ENCODE results near the gene SNRNP48. TPM values are rescaled to one million over a fixed set of nuclear protein-coding genes. Genes with fewer than 3 reads are reported as not detected.

SNRNP48 gene
- total RNA-seq, 4 donors from 2014 or later = 8.8 to 15.3 (median 10.7) TPM

DNA sequence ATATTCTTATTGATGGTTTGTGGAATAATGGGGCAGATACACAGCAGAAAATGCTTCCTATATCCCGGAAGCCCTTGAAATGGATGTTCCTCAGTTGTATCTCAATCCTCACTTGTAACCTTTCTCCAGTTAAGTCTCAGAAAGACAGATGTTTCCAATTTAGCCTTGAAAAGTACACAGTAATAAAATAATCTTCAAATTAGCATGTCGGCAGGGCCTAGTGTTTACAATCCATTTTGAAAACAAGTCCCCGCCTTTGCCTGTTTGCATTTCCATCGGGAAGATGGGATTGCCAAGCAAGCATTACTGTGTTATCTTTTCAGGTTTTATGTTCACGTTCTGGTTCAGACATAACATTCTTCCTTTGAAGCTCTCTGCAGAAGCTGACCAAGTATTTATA lies 41.5 kb downstream of the SNRNP48 start:
- no peak for TF ChIP-seq CTCF (IDR thresholded peaks at IDR 0.05)
- TF ChIP-seq POLR2A (IDR thresholded peaks at IDR 0.05) = no peak
- DNase-seq (ENCODE audit: low spot score in 2 of 2) = no peak
- intact Hi-C loops (cut with DNase I; ENCODE audit: low total_unique reads) = no loop called here
- WGBS, 2 donors = 56 to 63% methylated on average over 5 of the region's 5 CpGs
- no peak overlapping the region for H3K4me3 ChIP-seq (ENCODE audit: low read depth, poor library complexity, severe bottlenecking)

DNA sequence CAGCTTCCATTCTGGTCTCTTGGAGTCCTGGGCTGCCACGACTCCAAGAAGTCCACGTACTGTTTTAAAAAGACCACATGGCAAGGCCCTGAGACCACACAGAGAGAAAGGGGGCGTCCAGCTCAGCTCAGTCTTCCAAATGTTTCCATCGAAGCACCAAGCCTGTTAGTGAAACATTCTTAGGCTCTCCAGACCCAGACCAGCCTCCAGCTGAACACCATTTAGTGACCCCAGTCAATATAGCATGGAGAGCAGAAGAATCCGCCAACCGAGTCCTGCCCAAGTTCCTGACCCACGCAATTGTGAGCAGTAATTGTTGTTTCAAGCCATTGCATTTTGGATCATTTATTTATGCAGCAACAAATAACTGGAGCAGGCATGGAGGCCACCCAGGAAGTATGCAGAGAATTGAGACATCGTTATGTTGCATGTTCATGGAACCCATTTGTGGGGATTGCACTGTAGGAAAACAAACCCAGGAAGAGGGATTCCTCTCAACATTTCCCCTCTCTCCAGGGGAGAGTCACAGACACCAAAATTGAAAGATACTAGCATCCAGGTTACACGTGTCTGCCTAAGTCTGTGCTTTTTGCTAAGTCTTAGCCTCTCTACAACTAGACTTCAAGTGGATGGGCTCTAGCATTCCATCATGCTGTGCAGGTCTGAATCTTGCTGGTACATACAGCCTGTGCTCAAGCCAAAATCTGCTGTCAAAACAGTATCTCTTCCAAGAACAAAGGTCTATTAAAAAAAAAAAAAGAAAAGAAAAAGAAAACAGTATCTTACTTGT lies 42.7 kb downstream of the SNRNP48 start:
- H3K4me3 ChIP-seq (ENCODE audit: low read depth, poor library complexity, severe bottlenecking) = no peak overlapping the region
- DNase-seq (ENCODE audit: low spot score in 2 of 2) = no peak
- WGBS, 2 donors = 84 to 92% methylated on average over 9 of the region's 9 CpGs
- TF ChIP-seq POLR2A (IDR thresholded peaks at IDR 0.05) (no peak), CTCF (IDR thresholded peaks at IDR 0.05) (no peak)
- intact Hi-C loops (cut with DNase I; ENCODE audit: low total_unique reads) = no loop called here

DNA sequence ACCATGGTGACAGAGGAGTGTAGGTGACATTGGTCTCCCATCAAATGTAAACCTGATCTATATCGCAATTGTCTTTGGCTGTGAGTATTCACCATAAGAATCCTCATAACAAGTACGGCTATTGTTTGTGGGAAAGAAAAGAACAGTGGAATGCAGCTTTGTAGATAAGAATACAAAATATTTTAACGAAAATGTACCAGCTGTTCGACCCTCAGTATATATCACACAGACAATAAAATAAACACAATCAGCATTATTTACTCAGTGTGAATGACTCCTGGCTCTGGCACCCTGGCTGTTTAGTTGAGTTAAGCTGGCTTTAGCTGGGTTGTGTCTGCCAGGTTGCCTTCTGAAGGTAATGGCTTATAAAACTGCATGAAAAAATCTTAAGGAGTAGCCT lies 43.4 kb downstream of the SNRNP48 start:
- TF ChIP-seq POLR2A (IDR thresholded peaks at IDR 0.05) (no peak), CTCF (IDR thresholded peaks at IDR 0.05) (no peak)
- no peak overlapping the region for H3K4me3 ChIP-seq (ENCODE audit: low read depth, poor library complexity, severe bottlenecking)
- DNase-seq (ENCODE audit: low spot score in 2 of 2) = no peak
- WGBS, 2 donors = 62 to 82% methylated on average over 4 of the region's 4 CpGs
- intact Hi-C loops (cut with DNase I; ENCODE audit: low total_unique reads) = no loop called here

DNA sequence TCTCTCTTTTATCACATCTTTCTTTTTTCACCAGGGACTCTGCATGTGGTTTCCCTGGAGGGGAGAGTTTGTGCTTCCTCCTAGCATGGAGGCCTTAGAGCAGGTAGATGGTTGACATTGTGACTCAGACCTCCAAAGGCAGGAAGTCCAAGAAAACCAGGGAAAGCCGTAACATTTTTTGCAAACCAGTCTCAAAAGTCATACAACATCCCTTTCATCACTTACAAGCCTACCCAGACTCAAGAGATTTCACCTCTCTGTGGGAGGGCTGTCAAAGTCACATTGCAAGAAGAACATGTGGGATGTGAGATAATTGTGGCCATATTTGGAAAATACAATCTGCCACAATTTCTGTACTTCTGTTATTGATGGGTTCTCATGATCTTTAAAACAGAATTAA lies 46.2 kb downstream of the SNRNP48 start:
- 80 to 90% methylated on average over 1 of the region's 1 CpG for WGBS, 2 donors
- TF ChIP-seq CTCF (IDR thresholded peaks at IDR 0.05) (no peak), POLR2A (IDR thresholded peaks at IDR 0.05) (no peak)
- no peak for DNase-seq (ENCODE audit: low spot score in 2 of 2)
- no peak overlapping the region for H3K4me3 ChIP-seq (ENCODE audit: low read depth, poor library complexity, severe bottlenecking)
- intact Hi-C loops (cut with DNase I; ENCODE audit: low total_unique reads) = no loop called here

DNA sequence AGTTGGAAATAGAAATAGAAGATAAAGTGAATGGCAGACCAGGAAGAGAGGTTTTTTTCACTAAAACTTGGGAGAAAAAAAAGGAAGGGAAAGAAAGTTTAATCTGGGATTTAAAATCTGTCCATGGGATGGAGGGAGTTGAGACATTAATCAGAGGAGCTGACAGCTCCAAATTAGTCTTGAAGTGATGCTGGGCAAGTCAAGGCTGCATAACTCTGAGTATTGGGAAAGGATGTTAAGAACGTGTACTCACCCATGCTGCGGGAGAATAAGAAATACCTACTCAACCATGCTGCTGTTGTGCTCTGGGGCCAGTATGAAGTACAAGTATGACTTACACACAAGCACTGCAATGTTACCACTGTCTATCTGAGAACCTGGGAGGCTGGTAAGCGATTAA lies 47.5 kb downstream of the SNRNP48 start:
- intact Hi-C loops (cut with DNase I; ENCODE audit: low total_unique reads) = no loop called here
- WGBS, 2 donors = 75 to 81% methylated on average over 3 of the region's 3 CpGs
- DNase-seq (ENCODE audit: low spot score in 2 of 2) = no peak
- no peak overlapping the region for H3K4me3 ChIP-seq (ENCODE audit: low read depth, poor library complexity, severe bottlenecking)
- TF ChIP-seq CTCF (IDR thresholded peaks at IDR 0.05) = no peak
- no peak for TF ChIP-seq POLR2A (IDR thresholded peaks at IDR 0.05)

DNA sequence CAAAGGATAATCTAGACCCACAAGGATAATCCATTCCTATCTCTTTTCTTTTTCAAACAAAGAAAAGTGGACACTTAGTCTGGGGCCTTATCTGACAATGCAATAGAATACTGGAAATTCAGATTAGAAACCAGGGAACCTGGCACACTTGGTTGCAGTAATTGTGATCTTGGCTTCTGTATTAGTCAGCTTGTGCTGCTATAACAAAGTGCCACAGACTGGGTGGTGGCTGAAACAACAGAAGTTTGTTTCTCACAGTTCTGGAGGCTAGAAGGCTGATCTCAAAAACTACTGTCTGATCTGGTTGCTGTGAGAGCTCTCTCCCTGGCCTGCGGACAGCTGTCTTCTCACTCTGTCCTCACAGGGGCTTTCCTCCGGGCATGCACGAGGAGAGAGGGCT lies 49.4 kb downstream of the SNRNP48 start:
- no peak overlapping the region for H3K4me3 ChIP-seq (ENCODE audit: low read depth, poor library complexity, severe bottlenecking)
- no peak for DNase-seq (ENCODE audit: low spot score in 2 of 2)
- 83 to 96% methylated on average over 3 of the region's 3 CpGs for WGBS, 2 donors
- intact Hi-C loops (cut with DNase I; ENCODE audit: low total_unique reads) = no loop called here
- no peak for TF ChIP-seq POLR2A (IDR thresholded peaks at IDR 0.05)
- TF ChIP-seq CTCF (IDR thresholded peaks at IDR 0.05) = no peak
